K562 (cell line): ENCODE measurements around the gene SPATS1. TPM values are rescaled to one million over a fixed set of nuclear protein-coding genes. Genes with fewer than 3 reads are reported as not detected.

Experiments used
- COPS2 ChIP-seq: fragments of 450-650 bp; conservative IDR thresholded peaks from 2 replicates; pipeline ENCODE4 v1.6.1; 2016; ENCODE audit warnings: mild to moderate bottlenecking, moderate library complexity
- LCOR ChIP-seq: sonication (generic); formaldehyde crosslinking; IDR thresholded peaks from 2 replicates; pipeline ENCODE4 v1.8.0; 2022; ENCODE audit warnings: mild to moderate bottlenecking, missing genetic modification reagents
- NCOA4 ChIP-seq: fragments of 450-650 bp; IDR thresholded peaks from 2 replicates; pipeline ENCODE4 v1.6.1; 2018; ENCODE audit warnings: mild to moderate bottlenecking; ENCODE audit not compliant: partially characterized antibody
- NFIC ChIP-seq: fragments of 450-650 bp; IDR thresholded peaks from 2 replicates; pipeline ENCODE4 v1.6.1; 2017; ENCODE audit warnings: mild to moderate bottlenecking, inconsistent platforms
- NFRKB ChIP-seq: fragments of 450-650 bp; IDR thresholded peaks from 2 replicates; pipeline ENCODE4 v1.6.1; 2016; ENCODE audit warnings: low read depth
- SAFB ChIP-seq: fragments of 200-400 bp; formaldehyde crosslinking; IDR thresholded peaks from 2 replicates; pipeline ENCODE4 v1.6.1; 2017; ENCODE audit warnings: low read depth, low read length, borderline replicate concordance
- SMAD2 ChIP-seq: fragments of 150-350 bp; IDR thresholded peaks from 2 replicates; pipeline ENCODE4 v1.6.1; 2014; ENCODE audit warnings: low read depth, mild to moderate bottlenecking, low read length
- ZBTB7A ChIP-seq: IDR thresholded peaks from 2 replicates; pipeline ENCODE4 v1.6.1; 2011; ENCODE audit warnings: low read depth, mild to moderate bottlenecking, low read length, moderate library complexity, borderline replicate concordance; ENCODE audit not compliant: control insufficient read depth
- ZKSCAN1 ChIP-seq: fragments of 150-350 bp; IDR thresholded peaks from 2 replicates; pipeline ENCODE4 v1.6.1; 2016; ENCODE audit warnings: low read depth, low read length
- ZNF146 ChIP-seq: IDR thresholded peaks from one replicate; pipeline ENCODE4 v1.6.1; 2018; ENCODE audit warnings: missing compliant biosample characterization; ENCODE audit not compliant: unreplicated experiment
- ZNF165 ChIP-seq: fragments of 250-450 bp; sonication (Bioruptor Pico); IDR thresholded peaks from 2 replicates; pipeline ENCODE4 v1.4.0; 2020; ENCODE audit warnings: borderline replicate concordance
- ZNF274 ChIP-seq: IDR thresholded peaks from 2 replicates; pipeline ENCODE4 v1.6.1; 2011; ENCODE audit warnings: low read depth, mild to moderate bottlenecking, low read length, moderate library complexity, borderline replicate concordance
- ZNF436 ChIP-seq: fragments of 250-450, 450-650 bp; sonication (Bioruptor Pico); formaldehyde crosslinking; IDR thresholded peaks from 2 replicates; pipeline ENCODE4 v1.7.0; 2020; ENCODE audit warnings: mild to moderate bottlenecking
- ZSCAN29 ChIP-seq: fragments of 450-650 bp; IDR thresholded peaks from 2 replicates; pipeline ENCODE4 v1.6.1; 2017
- polyA plus RNA-seq, 8 experiments: library from polyadenylated mRNA; depleted of rRNA in 4 of 8; stranded (reverse) in 5 of 8; unstranded in 3 of 8; fragments of >200 nt; fragmentation: Nextera tagmentation in 2 of 8; fragmentation: Illumina TruSeq in 1 of 8; extraction: Ambion mirVana in 2 of 8; extraction: Trizol in 1 of 8; gene quantifications; 2 replicates each; pipeline versions ENCODE4 v1.2.1 to v1.2.3, GENCODE V29; 2011 to 2014; ENCODE audit warnings: inconsistent platforms in 1 of 8, missing spikeins in 1 of 8
- total RNA-seq, 7 experiments: library from RNA; depleted of rRNA in 6 of 7; stranded (reverse); fragments of >200 nt in 6 of 7; fragmentation: Illumina TruSeq in 2 of 7; extraction: Trizol in 2 of 7; gene quantifications; 2 replicates each; pipeline versions ENCODE4 v1.2.1 to v1.2.3, GENCODE V29; 2011 to 2021; ENCODE audit warnings: low replicate concordance in 1 of 7
- TF ChIP-seq, protein P1 (sequence below): sonication (generic); formaldehyde crosslinking; IDR thresholded peaks from 2 replicates; pipeline ENCODE4 v1.8.1; 2023; ENCODE audit warnings: mild to moderate bottlenecking, missing genetic modification reagents
- TF ChIP-seq, protein P2 (sequence below): sonication (generic); formaldehyde crosslinking; IDR thresholded peaks from 2 replicates; pipeline ENCODE4 v1.4.0; 2020; ENCODE audit warnings: mild to moderate bottlenecking, missing genetic modification reagents
- TF ChIP-seq, protein P3 (sequence below): fragments of 250-450 bp; sonication (Bioruptor Pico); IDR thresholded peaks from 2 replicates; pipeline ENCODE4 v1.8.0; 2021; ENCODE audit warnings: moderate library complexity, mild to moderate bottlenecking, inconsistent platforms
- TF ChIP-seq, protein P4 (sequence below): fragments of 250-450 bp; sonication (Bioruptor Pico); IDR thresholded peaks from 2 replicates; pipeline ENCODE4 v1.8.0; 2021; ENCODE audit warnings: moderate library complexity, mild to moderate bottlenecking, inconsistent platforms
- TF ChIP-seq, protein P5 (sequence below): fragments of 450-650 bp; formaldehyde crosslinking; IDR thresholded peaks from 2 replicates; pipeline ENCODE4 v1.4.0; 2020; ENCODE audit warnings: mild to moderate bottlenecking, mixed read lengths

The SPATS1 gene
- total and polyA plus RNA-seq, 9 of the 15 experiments (the other 6 are each of a cell fraction or from before 2014, with no cell fraction given), result not detected

DNA sequence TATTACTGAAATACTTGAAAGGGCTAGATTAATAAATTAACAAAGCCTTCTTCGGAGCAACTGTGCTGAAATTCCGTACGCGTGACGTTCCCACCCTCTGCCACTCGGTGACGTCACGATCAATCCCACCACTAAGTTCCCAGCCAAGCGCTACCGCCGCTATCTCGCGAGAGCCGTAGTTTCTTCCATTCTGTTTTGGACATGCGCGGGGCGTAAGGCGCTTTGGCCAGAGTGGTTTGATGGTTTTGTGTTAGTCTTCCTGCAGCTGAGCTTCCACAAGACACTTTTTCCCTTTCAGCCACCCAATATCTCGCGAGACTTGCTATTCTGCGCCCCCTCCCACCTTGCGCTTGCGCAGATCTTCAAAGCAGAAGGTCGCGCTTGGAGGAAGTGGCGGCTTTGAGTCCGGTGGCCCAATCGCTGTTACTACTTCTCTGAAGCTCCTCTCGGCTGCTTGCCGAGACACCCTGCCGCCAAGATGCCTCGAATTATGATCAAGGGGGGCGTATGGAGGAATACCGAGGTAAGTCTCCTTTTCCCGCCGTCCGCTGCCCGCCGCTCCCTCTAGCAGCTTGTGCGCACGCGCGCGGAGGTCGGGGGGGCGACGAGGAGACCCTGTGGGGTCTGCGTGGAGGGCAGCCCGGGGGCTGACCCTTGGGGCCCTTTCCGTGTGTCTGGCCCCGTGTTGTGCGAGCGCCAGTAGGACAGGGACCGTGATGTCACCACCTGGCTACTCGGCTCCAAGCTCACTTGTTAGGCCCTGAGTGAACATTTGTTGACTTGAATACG is 45.1 kb downstream of the SPATS1 start, which contains the start of gene CDC5L (continued):
- TF ChIP-seq, protein P1, sequence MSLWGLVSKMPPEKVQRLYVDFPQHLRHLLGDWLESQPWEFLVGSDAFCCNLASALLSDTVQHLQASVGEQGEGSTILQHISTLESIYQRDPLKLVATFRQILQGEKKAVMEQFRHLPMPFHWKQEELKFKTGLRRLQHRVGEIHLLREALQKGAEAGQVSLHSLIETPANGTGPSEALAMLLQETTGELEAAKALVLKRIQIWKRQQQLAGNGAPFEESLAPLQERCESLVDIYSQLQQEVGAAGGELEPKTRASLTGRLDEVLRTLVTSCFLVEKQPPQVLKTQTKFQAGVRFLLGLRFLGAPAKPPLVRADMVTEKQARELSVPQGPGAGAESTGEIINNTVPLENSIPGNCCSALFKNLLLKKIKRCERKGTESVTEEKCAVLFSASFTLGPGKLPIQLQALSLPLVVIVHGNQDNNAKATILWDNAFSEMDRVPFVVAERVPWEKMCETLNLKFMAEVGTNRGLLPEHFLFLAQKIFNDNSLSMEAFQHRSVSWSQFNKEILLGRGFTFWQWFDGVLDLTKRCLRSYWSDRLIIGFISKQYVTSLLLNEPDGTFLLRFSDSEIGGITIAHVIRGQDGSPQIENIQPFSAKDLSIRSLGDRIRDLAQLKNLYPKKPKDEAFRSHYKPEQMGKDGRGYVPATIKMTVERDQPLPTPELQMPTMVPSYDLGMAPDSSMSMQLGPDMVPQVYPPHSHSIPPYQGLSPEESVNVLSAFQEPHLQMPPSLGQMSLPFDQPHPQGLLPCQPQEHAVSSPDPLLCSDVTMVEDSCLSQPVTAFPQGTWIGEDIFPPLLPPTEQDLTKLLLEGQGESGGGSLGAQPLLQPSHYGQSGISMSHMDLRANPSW (CRISPR knock-in tag), result peak; percentile 95; the same call in 1 of the 2 replicates
- no peak for TF ChIP-seq ZNF436
- TF ChIP-seq ZBTB7A, result peak; percentile 100
- TF ChIP-seq LCOR (CRISPR knock-in tag), result peak; percentile 88
- TF ChIP-seq ZNF165, result no peak
- TF ChIP-seq, protein P2, sequence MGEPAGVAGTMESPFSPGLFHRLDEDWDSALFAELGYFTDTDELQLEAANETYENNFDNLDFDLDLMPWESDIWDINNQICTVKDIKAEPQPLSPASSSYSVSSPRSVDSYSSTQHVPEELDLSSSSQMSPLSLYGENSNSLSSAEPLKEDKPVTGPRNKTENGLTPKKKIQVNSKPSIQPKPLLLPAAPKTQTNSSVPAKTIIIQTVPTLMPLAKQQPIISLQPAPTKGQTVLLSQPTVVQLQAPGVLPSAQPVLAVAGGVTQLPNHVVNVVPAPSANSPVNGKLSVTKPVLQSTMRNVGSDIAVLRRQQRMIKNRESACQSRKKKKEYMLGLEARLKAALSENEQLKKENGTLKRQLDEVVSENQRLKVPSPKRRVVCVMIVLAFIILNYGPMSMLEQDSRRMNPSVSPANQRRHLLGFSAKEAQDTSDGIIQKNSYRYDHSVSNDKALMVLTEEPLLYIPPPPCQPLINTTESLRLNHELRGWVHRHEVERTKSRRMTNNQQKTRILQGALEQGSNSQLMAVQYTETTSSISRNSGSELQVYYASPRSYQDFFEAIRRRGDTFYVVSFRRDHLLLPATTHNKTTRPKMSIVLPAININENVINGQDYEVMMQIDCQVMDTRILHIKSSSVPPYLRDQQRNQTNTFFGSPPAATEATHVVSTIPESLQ (CRISPR knock-in tag), result peak; percentile 80; the same call in 1 of the 2 replicates
- TF ChIP-seq SAFB, result no peak
- TF ChIP-seq ZKSCAN1, result peak; percentile 55; the same call in 1 of the 2 replicates
- no peak for TF ChIP-seq NCOA4
- no peak for TF ChIP-seq SMAD2
- TF ChIP-seq, protein P3, sequence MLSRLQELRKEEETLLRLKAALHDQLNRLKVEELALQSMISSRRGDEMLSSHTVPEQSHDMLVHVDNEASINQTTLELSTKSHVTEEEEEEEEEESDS, result no peak
- no peak for TF ChIP-seq ZSCAN29
- no peak for TF ChIP-seq ZNF274
- TF ChIP-seq ZNF146 (CRISPR knock-in tag), result no peak
- TF ChIP-seq COPS2, result no peak
- TF ChIP-seq, protein P4, sequence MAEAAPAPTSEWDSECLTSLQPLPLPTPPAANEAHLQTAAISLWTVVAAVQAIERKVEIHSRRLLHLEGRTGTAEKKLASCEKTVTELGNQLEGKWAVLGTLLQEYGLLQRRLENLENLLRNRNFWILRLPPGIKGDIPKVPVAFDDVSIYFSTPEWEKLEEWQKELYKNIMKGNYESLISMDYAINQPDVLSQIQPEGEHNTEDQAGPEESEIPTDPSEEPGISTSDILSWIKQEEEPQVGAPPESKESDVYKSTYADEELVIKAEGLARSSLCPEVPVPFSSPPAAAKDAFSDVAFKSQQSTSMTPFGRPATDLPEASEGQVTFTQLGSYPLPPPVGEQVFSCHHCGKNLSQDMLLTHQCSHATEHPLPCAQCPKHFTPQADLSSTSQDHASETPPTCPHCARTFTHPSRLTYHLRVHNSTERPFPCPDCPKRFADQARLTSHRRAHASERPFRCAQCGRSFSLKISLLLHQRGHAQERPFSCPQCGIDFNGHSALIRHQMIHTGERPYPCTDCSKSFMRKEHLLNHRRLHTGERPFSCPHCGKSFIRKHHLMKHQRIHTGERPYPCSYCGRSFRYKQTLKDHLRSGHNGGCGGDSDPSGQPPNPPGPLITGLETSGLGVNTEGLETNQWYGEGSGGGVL, result no peak
- peak; percentile 52 for TF ChIP-seq NFIC
- TF ChIP-seq NFRKB, result peak; percentile 38; the same call in 1 of the 2 replicates
- TF ChIP-seq, protein P5, sequence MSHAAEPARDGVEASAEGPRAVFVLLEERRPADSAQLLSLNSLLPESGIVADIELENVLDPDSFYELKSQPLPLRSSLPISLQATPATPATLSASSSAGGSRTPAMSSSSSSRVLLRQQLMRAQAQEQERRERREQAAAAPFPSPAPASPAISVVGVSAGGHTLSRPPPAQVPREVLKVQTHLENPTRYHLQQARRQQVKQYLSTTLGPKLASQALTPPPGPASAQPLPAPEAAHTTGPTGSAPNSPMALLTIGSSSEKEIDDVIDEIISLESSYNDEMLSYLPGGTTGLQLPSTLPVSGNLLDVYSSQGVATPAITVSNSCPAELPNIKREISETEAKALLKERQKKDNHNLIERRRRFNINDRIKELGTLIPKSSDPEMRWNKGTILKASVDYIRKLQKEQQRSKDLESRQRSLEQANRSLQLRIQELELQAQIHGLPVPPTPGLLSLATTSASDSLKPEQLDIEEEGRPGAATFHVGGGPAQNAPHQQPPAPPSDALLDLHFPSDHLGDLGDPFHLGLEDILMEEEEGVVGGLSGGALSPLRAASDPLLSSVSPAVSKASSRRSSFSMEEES, result no peak; the same call in 1 of the 2 replicates
